ENCODE data around the gene YBX1.

Gene YBX1

DNA sequence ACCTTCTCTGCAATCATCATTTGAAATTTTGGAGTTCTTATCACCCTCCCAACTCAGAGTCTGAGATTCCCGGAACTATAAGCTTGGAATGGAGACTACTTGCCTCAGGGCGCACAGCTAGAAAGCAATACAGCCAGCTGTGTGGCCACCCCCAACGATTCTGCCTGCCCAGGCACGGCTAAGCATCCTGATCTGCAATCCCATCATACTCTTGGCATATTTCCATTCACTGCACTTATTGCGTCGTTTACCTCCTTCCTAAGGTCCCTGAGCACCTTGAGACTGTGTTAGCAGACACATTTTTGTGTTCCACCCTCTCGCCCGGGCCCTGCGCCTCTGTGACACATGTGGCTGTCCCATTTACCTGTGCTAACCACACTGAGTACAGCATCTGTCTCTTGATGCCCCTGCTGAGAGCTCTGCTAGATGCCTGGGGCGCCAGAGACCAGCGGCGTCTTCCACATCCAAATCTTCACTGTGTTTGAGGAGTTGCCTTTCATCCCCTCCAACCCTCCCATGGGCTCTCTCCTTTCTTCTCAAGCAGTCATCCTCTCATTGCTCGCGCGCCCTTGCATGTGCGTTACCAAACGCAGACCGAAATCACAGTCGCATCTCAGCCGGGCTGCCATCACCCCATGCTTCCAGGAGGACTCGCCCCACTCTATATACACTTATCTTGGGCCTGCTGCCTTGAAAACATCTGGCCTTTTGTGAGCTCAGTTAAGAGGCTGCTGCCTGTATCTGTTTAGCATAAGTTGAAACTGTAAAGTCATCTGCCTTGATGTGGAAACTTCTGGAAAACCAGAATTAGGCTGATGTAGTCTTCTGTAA is 61.3 kb downstream of the YBX1 start:
- H3K36me3 ChIP-seq (ENCODE audit: insufficient read depth, low read length), result peaks cover 15% of the 10 kb centered on the region
- H4K20me1 ChIP-seq (ENCODE audit: insufficient read depth, low read length), result no peaks in the 10 kb centered on the region
- no peaks in the 10 kb centered on the region for H3K79me2 ChIP-seq (ENCODE audit: insufficient read depth, low read length)
- no peak overlapping the region for H3K4me2 ChIP-seq (ENCODE audit: low read length)
- H3K4me1 ChIP-seq (ENCODE audit: insufficient read depth, low read length, severe bottlenecking), result no peaks in the 10 kb centered on the region
- H3K27me3 ChIP-seq (ENCODE audit: insufficient read depth, low read length), result no peaks in the 10 kb centered on the region
- no peaks in the 10 kb centered on the region for H3F3A ChIP-seq (ENCODE audit: insufficient read depth, low read length)
- no peaks in the 10 kb centered on the region for H3K9me3 ChIP-seq (ENCODE audit: low read length)
- no peak overlapping the region for H3K27ac ChIP-seq (ENCODE audit: low read depth, low read length, poor library complexity, severe bottlenecking)
- no peaks in the 10 kb centered on the region for H3K9me2 ChIP-seq (ENCODE audit: low read depth, low read length)
- no peak overlapping the region for H2AFZ ChIP-seq (ENCODE audit: low read length)
- no peak for TF ChIP-seq EZH2 (IDR thresholded peaks at IDR 0.05; ENCODE audit: borderline replicate concordance, low read length)
- TF ChIP-seq, protein P1, sequence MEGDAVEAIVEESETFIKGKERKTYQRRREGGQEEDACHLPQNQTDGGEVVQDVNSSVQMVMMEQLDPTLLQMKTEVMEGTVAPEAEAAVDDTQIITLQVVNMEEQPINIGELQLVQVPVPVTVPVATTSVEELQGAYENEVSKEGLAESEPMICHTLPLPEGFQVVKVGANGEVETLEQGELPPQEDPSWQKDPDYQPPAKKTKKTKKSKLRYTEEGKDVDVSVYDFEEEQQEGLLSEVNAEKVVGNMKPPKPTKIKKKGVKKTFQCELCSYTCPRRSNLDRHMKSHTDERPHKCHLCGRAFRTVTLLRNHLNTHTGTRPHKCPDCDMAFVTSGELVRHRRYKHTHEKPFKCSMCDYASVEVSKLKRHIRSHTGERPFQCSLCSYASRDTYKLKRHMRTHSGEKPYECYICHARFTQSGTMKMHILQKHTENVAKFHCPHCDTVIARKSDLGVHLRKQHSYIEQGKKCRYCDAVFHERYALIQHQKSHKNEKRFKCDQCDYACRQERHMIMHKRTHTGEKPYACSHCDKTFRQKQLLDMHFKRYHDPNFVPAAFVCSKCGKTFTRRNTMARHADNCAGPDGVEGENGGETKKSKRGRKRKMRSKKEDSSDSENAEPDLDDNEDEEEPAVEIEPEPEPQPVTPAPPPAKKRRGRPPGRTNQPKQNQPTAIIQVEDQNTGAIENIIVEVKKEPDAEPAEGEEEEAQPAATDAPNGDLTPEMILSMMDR (IDR thresholded peaks at IDR 0.05; ENCODE audit: low read length), result no peak
- H3K4me3 ChIP-seq (ENCODE audit: low read depth, low read length, poor library complexity, severe bottlenecking), result no peak overlapping the region
- no peak overlapping the region for H3K9ac ChIP-seq (ENCODE audit: low read length)

- Histone ChIP-seq H3K4me3 (ENCODE audit: low read depth, low read length, poor library complexity, severe bottlenecking) (no peak overlapping the region), H3K9ac (ENCODE audit: low read length) (no peak overlapping the region), H3K79me2 (ENCODE audit: insufficient read depth, low read length) (no peaks in the 10 kb centered on the region), H3K27me3 (ENCODE audit: insufficient read depth, low read length) (no peaks in the 10 kb centered on the region), H3K27ac (ENCODE audit: low read depth, low read length, poor library complexity, severe bottlenecking) (no peak overlapping the region), H3K36me3 (ENCODE audit: insufficient read depth, low read length) (peaks cover 15% of the 10 kb centered on the region), H4K20me1 (ENCODE audit: insufficient read depth, low read length) (no peaks in the 10 kb centered on the region), H2AFZ (ENCODE audit: low read length) (no peak overlapping the region), H3K9me2 (ENCODE audit: low read depth, low read length) (no peaks in the 10 kb centered on the region), H3K4me1 (ENCODE audit: insufficient read depth, low read length, severe bottlenecking) (no peaks in the 10 kb centered on the region), H3K4me2 (ENCODE audit: low read length) (no peak overlapping the region), H3K9me3 (ENCODE audit: low read length) (no peaks in the 10 kb centered on the region), H3F3A (ENCODE audit: insufficient read depth, low read length) (no peaks in the 10 kb centered on the region)
- no peak for TF ChIP-seq EZH2 (IDR thresholded peaks at IDR 0.05; ENCODE audit: borderline replicate concordance, low read length)
- TF ChIP-seq, protein P1 (IDR thresholded peaks at IDR 0.05; ENCODE audit: low read length), result no peak
Measured at GRCh38 chr1:42744148-42744413, 61.9 kb downstream of the YBX1 start.

DNA sequence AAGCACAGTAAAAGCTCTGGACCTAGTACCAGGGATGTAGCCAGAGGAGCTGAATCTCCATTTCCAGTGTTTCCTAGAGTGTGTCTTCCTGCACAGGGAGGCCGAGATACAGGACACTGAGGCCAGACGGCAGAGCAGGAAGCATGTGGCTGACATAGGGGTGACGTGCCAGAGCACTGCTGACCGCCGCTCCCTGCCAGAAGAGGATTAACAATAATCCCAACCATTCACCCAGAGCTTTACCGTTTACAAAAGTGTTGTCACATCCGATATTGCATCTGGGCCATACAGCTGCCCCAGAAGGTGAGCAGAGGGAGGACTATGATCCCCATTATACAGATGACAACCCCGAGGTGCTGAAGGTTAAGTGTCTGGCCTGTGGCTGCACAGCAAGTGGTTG is 63.6 kb downstream of the YBX1 start:
- TF ChIP-seq, protein P1 (IDR thresholded peaks at IDR 0.05; ENCODE audit: low read length), result no peak
- no peak for TF ChIP-seq EZH2 (IDR thresholded peaks at IDR 0.05; ENCODE audit: borderline replicate concordance, low read length)
- Histone ChIP-seq H2AFZ (ENCODE audit: low read length) (no peak overlapping the region), H3K36me3 (ENCODE audit: insufficient read depth, low read length) (peaks cover 24% of the 10 kb centered on the region), H3K9me2 (ENCODE audit: low read depth, low read length) (no peaks in the 10 kb centered on the region), H3F3A (ENCODE audit: insufficient read depth, low read length) (no peaks in the 10 kb centered on the region), H4K20me1 (ENCODE audit: insufficient read depth, low read length) (no peaks in the 10 kb centered on the region), H3K9me3 (ENCODE audit: low read length) (no peaks in the 10 kb centered on the region), H3K4me1 (ENCODE audit: insufficient read depth, low read length, severe bottlenecking) (no peaks in the 10 kb centered on the region), H3K79me2 (ENCODE audit: insufficient read depth, low read length) (no peaks in the 10 kb centered on the region), H3K9ac (ENCODE audit: low read length) (no peak overlapping the region), H3K4me2 (ENCODE audit: low read length) (no peak overlapping the region), H3K4me3 (ENCODE audit: low read depth, low read length, poor library complexity, severe bottlenecking) (no peak overlapping the region), H3K27me3 (ENCODE audit: insufficient read depth, low read length) (no peaks in the 10 kb centered on the region), H3K27ac (ENCODE audit: low read depth, low read length, poor library complexity, severe bottlenecking) (no peak overlapping the region)
